GM21367 (cell line): ENCODE data around the gene PFKM.

Experiments used
- ATAC-seq: cut with Tn5 transposase; IDR thresholded peaks from one replicate; pipeline ENCODE4 v1.9.1; 2021; ENCODE audit not compliant: unreplicated experiment

PFKM gene

DNA sequence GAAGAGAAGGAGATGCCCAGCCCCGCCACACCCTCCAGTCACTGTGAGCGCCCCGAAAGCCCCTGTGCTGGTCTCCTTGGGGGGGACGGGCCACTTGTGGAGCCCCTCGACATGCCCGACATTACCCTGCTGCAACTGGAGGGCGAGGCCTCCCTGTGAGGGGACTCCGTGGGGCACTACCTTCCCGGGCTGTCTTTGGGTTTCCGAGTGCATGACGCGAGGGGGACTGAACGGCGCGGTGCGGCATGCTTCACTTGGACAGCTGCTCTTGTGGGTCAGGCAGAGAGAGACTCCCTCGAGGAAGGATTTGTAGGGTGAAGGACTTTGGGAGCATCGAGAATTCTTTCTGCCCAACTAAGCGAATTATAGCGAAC is 65.4 kb downstream of the PFKM start:
- no peak for ATAC-seq

DNA sequence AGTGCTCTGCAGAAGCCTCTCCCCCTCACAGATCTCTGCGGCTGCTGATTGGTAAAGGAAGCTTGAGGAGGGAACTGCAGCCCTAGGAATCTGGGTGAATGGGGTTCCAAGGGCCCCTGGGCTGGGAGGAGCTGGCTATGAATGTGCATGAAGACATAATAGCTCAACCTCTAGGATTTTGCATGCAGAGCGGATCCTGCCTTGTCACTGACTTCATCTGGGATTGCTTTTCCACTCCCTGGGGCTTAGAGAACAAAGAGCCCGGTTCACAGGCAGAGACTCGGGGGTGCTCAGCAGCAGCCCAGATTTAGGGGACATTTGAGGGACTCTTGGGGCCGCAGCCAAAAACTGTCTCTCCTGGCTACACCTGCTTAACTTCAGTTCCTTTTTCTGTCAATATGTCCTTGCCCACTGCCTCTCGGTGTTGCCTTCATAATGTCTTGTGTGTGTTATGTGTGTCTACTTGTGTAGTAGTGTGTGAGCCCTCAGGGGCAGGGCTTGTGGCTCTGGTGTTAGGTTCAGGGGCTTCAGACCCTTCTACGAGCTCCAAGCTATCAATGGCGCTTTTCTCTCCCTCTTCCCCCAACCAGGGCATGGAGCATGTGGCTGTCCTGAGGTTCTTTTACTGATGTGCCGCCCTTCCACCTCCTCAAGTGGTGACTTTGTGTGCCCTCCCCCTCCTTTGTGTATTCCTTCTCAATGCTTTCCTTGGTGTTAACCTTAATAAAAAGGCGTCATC is 66.2 kb downstream of the PFKM start:
- no peak for ATAC-seq

DNA sequence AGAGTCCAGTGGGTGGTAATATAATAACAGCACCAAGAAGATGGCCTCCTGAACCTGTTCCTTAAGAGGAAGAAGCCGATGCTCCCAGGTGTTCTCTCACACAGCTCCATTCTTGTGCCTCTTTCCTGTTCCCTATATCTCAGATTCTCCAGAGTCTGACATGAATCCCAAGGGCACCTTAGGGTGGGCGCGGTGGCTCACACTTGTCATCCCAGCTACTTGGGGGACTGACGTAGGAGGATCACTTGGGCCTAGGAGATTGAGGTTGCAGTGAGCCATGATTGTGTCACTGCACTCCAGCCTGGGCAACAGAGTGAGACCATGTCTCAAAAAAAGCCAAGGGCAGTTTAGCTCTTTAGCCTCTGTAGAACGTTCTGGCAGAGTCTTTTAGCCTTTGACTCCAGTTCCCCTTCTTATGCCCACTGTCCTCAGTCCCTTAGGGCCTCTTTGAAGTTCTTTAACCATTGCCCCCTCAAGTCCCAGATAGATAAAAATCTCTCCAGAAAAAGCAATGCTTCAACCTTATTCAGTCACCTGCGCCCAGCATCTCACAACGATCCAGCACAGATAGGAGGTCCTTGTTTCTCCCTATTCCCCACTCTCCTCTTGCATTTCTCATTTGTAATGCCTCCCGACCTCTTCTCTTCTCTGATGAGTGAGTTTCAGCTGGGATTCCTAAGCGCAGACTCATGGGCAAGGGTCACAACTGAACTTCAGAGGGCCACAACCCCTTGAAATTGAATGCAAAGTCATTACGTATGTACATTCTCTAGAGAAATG is 68.9 kb downstream of the PFKM start:
- ATAC-seq = no peak

DNA sequence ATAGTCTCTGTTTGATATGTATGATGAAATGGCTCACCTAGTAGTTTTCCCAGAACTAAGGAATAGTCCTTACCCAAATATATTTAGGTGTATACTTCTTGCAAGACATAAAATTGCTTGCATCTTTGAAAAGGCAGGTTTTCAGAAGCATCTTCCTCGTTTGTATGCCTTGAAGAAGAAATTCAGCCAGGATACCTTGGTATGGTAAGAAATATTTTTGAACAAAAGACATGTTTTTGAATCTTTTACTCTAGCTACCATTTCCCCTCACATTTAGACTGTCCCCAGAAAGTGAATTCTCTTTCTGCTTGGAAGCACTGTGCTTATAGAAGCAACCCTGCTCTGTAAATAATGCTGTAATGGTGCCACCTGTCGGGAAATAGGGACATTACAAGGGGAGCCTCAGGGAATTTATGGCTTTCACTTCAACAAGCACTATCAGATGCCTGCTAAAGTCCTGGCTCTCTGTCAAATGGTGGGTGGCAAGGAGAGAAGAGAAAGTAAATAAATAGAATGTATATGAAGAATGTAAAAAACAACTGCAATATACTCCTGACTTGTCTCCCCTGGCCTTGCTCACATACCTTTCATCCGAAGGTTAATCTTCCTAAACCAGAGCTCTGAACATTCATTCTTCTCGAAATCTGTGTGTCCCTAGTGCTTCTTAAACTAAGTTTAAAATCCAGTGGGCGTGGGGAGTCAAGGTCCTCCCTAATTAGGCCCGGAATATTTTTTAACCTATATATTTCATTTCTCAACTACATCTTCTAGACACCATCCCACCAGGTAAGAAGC is 70.4 kb downstream of the PFKM start:
- ATAC-seq = no peak

DNA sequence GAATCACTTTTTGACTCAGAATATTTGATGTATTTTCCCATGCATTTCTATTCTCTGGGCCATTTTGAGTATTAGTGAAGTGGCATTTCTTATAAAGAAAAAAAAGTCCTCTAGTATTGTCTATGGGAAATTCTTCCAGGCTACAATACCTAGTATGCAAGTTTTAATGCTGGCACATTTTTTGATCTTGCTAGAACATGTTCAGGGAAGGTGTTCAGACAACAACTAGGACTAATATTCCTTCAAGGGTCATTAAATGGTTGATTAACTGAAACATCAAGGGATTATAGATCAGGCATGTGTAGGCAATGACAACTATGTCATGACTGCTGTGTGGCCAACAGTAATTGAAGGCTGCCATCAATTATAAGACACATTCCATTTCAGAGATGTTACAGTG is 71.9 kb downstream of the PFKM start:
- no peak for ATAC-seq

DNA sequence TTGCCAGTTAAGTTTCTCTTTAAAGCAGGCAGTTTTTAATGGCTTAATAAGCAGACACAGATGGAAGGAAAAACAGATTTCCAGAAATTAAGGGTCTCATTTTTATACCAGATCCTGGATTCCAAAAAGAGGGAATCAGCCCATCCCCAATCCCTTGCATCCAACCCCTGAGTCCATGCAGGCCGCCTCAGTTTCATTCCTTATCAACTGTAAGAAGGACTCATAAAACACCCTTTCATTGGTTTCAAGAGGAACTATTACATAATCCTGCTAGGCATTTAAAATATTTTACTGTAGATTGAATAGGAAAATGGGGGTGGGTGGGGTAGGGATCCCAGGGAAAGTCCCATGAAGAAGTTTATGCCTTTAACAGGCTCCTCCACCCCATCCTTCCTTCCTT is 73.7 kb downstream of the PFKM start:
- ATAC-seq = no peak

DNA sequence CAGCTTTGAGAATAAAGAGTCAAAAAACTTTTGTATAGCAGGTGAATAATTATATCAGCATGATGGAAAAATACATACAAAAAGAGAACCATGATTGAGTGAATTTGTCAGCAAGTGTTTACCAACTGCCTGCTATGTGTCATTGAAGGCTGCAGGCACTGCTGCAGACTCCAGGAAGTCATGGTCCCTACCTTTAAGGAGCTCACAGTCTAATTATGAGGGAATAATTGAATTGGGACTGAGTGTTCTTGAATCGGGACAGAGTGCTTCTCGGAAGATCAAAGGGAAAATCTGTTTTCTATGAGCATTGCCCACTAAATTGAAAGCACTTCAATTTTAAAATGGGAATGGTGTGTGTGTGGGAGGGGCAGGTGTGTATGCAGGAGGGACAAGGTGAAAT is 74.5 kb downstream of the PFKM start:
- no peak for ATAC-seq

DNA sequence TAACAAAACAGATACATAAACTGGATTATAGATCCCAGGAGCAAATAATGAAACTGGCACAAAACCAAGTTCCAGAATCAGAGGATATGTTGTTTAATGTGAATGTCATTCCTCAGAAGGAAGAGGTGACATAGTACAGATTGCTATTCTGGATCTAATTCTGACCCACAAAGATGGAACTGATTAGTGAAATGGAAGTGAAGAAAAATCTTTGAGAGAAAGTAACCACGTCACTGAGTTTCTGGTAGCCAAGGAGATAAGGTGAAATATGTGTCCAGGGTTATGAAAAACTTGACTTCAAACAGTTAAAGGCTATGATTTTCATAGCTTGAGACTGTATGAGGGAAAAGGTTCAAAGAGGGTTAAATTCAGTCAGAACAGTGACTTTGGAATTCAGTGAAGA is 75.6 kb downstream of the PFKM start:
- ATAC-seq = no peak
